SU-DHL-6 (cell line): ENCODE measurements around the gene RAB6A.

Source experiments
- H2AFZ ChIP-seq: fragments of 200-600 bp; sonication (generic); 2 replicates; pipeline ENCODE4 v1.6.1; 2014; ENCODE audit warnings: low read depth, mild to moderate bottlenecking, moderate library complexity, mixed read lengths, antibody characterized with exemption, low read length; ENCODE audit not compliant: severe bottlenecking
- H3F3A ChIP-seq: fragments of 200-600 bp; shearing (Covaris generic); 2 replicates; pipeline ENCODE4 v1.6.0; 2016; ENCODE audit warnings: antibody characterized with exemption, mild to moderate bottlenecking; ENCODE audit not compliant: insufficient read depth
- H3K27ac ChIP-seq: fragments of 200-600 bp; sonication (generic); 2 replicates; pipeline ENCODE4 v1.5.1; 2016; ENCODE audit warnings: low read depth, mild to moderate bottlenecking, low read length, moderate library complexity, mixed read lengths
- H3K27me3 ChIP-seq: fragments of 200-600 bp; sonication (generic), shearing (Covaris generic); 2 replicates; pipeline ENCODE4 v1.6.0; 2014; ENCODE audit warnings: mild to moderate bottlenecking, low read length
- H3K36me3 ChIP-seq: fragments of 200-600 bp; sonication (generic); 2 replicates; pipeline ENCODE4 v1.6.1; 2014; ENCODE audit warnings: mild to moderate bottlenecking, low read length, mixed read lengths
- H3K4me2 ChIP-seq: fragments of 300-600, 200-600 bp; shearing (Covaris generic), sonication (generic); 2 replicates; pipeline ENCODE4 v1.6.0; 2014; ENCODE audit warnings: low read length, low read depth, mild to moderate bottlenecking; ENCODE audit not compliant: poor library complexity, severe bottlenecking
- H3K4me3 ChIP-seq: fragments of 200-600 bp; sonication (generic); 2 replicates; pipeline ENCODE4 v1.5.1; 2014; ENCODE audit warnings: antibody characterized with exemption, low read length, mild to moderate bottlenecking, mixed read lengths; ENCODE audit not compliant: insufficient read depth, poor library complexity, severe bottlenecking
- H3K79me2 ChIP-seq: fragments of 200-600 bp; sonication (generic); 2 replicates; pipeline ENCODE4 v1.6.1; 2014; ENCODE audit warnings: mild to moderate bottlenecking, low read length, moderate library complexity; ENCODE audit not compliant: insufficient read depth
- H3K9ac ChIP-seq: fragments of 200-600 bp; sonication (generic); 2 replicates; pipeline ENCODE4 v1.7.0; 2014; ENCODE audit warnings: mild to moderate bottlenecking, low read length
- H3K9me2 ChIP-seq: fragments of 200-600 bp; sonication (generic); replicated peaks from 2 replicates; pipeline ENCODE4 v1.6.1; 2014; ENCODE audit warnings: low read length; ENCODE audit not compliant: insufficient read depth
- H3K9me3 ChIP-seq: fragments of 200-600 bp; sonication (generic); 2 replicates; pipeline ENCODE4 v1.6.1; 2014; ENCODE audit warnings: low read length, mixed read lengths; ENCODE audit not compliant: insufficient read depth
- H4K20me1 ChIP-seq: fragments of 200-600 bp; sonication (generic); 2 replicates; pipeline ENCODE4 v1.6.1; 2014; ENCODE audit warnings: low read depth, mild to moderate bottlenecking, antibody characterized with exemption, low read length, moderate library complexity, mixed read lengths
- CTCF ChIP-seq: fragments of 200-600 bp; sonication (generic); IDR thresholded peaks from one replicate; pipeline ENCODE4 v1.5.1; 2017; ENCODE audit warnings: antibody characterized with exemption, mild to moderate bottlenecking, low read length, moderate library complexity; ENCODE audit not compliant: insufficient read depth, poor library complexity, severe bottlenecking
- EZH2phosphoT487 ChIP-seq: fragments of 200-600 bp; sonication (generic), shearing (Covaris generic); conservative IDR thresholded peaks from 2 replicates; pipeline ENCODE4 v1.6.1; 2018; ENCODE audit warnings: mild to moderate bottlenecking, antibody characterized with exemption, low read length, moderate library complexity, mixed read lengths

RAB6A gene

GRCh38 chr11:73662445-73663157 is 98.3 kb downstream of the RAB6A start:
- Histone ChIP-seq H3K79me2 (no peaks in the 10 kb centered on the region), H3K9ac (no peak overlapping the region), H3K9me3 (no peaks in the 10 kb centered on the region), H3K27ac (no peak overlapping the region), H3K4me3 (no peak overlapping the region), H3K4me2 (no peak overlapping the region), H3F3A (no peaks in the 10 kb centered on the region), H3K9me2 (no peaks in the 10 kb centered on the region), H3K27me3 (no peaks in the 10 kb centered on the region), H4K20me1 (no peaks in the 10 kb centered on the region), H3K36me3 (no peaks in the 10 kb centered on the region), H2AFZ (no peak overlapping the region)
- TF ChIP-seq EZH2phosphoT487 (no peak), CTCF (no peak)

- Histone ChIP-seq H3K36me3 (no peaks in the 10 kb centered on the region), H3K4me3 (no peak overlapping the region), H3K79me2 (no peaks in the 10 kb centered on the region), H3F3A (no peaks in the 10 kb centered on the region), H3K9ac (peak overlapping the region; percentile 20; the same call in 1 of the 2 replicates), H3K27ac (no peak overlapping the region), H4K20me1 (no peaks in the 10 kb centered on the region), H3K4me2 (peak overlapping the region; percentile 35), H2AFZ (peak overlapping the region; percentile 48), H3K9me3 (no peaks in the 10 kb centered on the region), H3K9me2 (no peaks in the 10 kb centered on the region), H3K27me3 (no peaks in the 10 kb centered on the region)
- TF ChIP-seq CTCF (peak; percentile 94), EZH2phosphoT487 (no peak)
Observed at GRCh38 chr11:73661035-73661628, 99.7 kb downstream of the RAB6A start.

- no peak overlapping the region for H3K4me2 ChIP-seq
- no peak overlapping the region for H3K4me3 ChIP-seq
- H3K27me3 ChIP-seq: no peaks in the 10 kb centered on the region
- no peaks in the 10 kb centered on the region for H3K9me2 ChIP-seq
- TF ChIP-seq EZH2phosphoT487: no peak
- H3K36me3 ChIP-seq: no peaks in the 10 kb centered on the region
- H3K9ac ChIP-seq: no peak overlapping the region
- no peaks in the 10 kb centered on the region for H4K20me1 ChIP-seq
- no peaks in the 10 kb centered on the region for H3K79me2 ChIP-seq
- H3K27ac ChIP-seq: no peak overlapping the region
- no peaks in the 10 kb centered on the region for H3F3A ChIP-seq
- no peak overlapping the region for H2AFZ ChIP-seq
- no peaks in the 10 kb centered on the region for H3K9me3 ChIP-seq
Observed at GRCh38 chr11:73660497-73661034, 100.3 kb downstream of the RAB6A start.

GRCh38 chr11:73659961-73660360 is 100.9 kb downstream of the RAB6A start:
- no peak overlapping the region for H3K4me2 ChIP-seq
- H3K9ac ChIP-seq: no peak overlapping the region
- H2AFZ ChIP-seq: no peak overlapping the region
- H3K4me3 ChIP-seq: no peak overlapping the region
- H3K27me3 ChIP-seq: no peaks in the 10 kb centered on the region
- no peaks in the 10 kb centered on the region for H3K79me2 ChIP-seq
- no peaks in the 10 kb centered on the region for H3K9me2 ChIP-seq
- H4K20me1 ChIP-seq: no peaks in the 10 kb centered on the region
- TF ChIP-seq CTCF: no peak
- TF ChIP-seq EZH2phosphoT487: no peak
- no peaks in the 10 kb centered on the region for H3K36me3 ChIP-seq
- H3K9me3 ChIP-seq: no peaks in the 10 kb centered on the region
- H3K27ac ChIP-seq: no peak overlapping the region
- H3F3A ChIP-seq: no peaks in the 10 kb centered on the region
